ENCODE results near the gene GSTM2.

GSTM2 gene

GRCh38 chr1:109718495-109718894 lies 50.6 kb downstream of the GSTM2 start:
- DNase-seq: no peak

GRCh38 chr1:109719337-109719837 lies 51.5 kb downstream of the GSTM2 start:
- peak; percentile 27 for DNase-seq

GRCh38 chr1:109721042-109721441 lies 53.2 kb downstream of the GSTM2 start:
- no peak for DNase-seq

- DNase-seq: no peak
Observed at GRCh38 chr1:109721971-109722370, 54.1 kb downstream of the GSTM2 start.

- no peak for DNase-seq
Observed at GRCh38 chr1:109722908-109723691, 55.2 kb downstream of the GSTM2 start.
